ENCODE data around the gene EYA2.

Gene EYA2

GRCh38 chr20:46852313-46852712 is 42.3 kb upstream of the EYA2 start:
- TF ChIP-seq, protein P1, sequence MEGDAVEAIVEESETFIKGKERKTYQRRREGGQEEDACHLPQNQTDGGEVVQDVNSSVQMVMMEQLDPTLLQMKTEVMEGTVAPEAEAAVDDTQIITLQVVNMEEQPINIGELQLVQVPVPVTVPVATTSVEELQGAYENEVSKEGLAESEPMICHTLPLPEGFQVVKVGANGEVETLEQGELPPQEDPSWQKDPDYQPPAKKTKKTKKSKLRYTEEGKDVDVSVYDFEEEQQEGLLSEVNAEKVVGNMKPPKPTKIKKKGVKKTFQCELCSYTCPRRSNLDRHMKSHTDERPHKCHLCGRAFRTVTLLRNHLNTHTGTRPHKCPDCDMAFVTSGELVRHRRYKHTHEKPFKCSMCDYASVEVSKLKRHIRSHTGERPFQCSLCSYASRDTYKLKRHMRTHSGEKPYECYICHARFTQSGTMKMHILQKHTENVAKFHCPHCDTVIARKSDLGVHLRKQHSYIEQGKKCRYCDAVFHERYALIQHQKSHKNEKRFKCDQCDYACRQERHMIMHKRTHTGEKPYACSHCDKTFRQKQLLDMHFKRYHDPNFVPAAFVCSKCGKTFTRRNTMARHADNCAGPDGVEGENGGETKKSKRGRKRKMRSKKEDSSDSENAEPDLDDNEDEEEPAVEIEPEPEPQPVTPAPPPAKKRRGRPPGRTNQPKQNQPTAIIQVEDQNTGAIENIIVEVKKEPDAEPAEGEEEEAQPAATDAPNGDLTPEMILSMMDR (IDR thresholded peaks at IDR 0.05; ENCODE audit: insufficient read depth, missing control alignments) = no peak
- DNase-seq (ENCODE audit: insufficient read length, low spot score) = no peak
- no peak for FAIRE-seq

DNA sequence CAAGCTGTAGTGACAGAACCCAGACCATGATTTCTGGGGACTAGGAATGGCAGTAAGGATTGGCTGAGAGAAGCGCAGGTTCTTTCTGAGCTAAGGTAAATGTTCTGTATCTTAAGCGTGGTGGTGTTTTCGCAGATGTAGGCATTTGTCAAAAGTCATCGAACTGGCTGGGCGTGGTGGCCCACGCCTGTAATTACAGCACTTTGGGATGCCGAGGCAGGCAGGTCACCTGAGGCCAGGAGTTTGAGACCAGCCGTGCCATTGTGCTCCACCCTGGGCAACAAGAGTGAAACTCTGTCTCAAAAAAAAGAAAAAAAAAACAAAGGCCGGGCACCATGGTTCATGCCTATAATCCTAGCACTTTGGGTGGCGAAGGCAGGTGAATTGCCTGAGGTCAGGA is 40.7 kb upstream of the EYA2 start:
- no peak for DNase-seq (ENCODE audit: insufficient read length, low spot score)
- FAIRE-seq = no peak

GRCh38 chr20:46857061-46857831 is 37.4 kb upstream of the EYA2 start:
- TF ChIP-seq, protein P1 (IDR thresholded peaks at IDR 0.05; ENCODE audit: insufficient read depth, missing control alignments) = no peak
- DNase-seq (ENCODE audit: insufficient read length, low spot score) (no peak), FAIRE-seq (no peak)

More for the DNA sequence above, 40.7 kb upstream of the EYA2 start:
- TF ChIP-seq, protein P1 (IDR thresholded peaks at IDR 0.05; ENCODE audit: insufficient read depth, missing control alignments) = no peak

GRCh38 chr20:46865824-46866223 is 28.8 kb upstream of the EYA2 start:
- no peak for FAIRE-seq
- TF ChIP-seq, protein P1 (IDR thresholded peaks at IDR 0.05; ENCODE audit: insufficient read depth, missing control alignments) = no peak
- DNase-seq (ENCODE audit: insufficient read length, low spot score) = no peak

DNA sequence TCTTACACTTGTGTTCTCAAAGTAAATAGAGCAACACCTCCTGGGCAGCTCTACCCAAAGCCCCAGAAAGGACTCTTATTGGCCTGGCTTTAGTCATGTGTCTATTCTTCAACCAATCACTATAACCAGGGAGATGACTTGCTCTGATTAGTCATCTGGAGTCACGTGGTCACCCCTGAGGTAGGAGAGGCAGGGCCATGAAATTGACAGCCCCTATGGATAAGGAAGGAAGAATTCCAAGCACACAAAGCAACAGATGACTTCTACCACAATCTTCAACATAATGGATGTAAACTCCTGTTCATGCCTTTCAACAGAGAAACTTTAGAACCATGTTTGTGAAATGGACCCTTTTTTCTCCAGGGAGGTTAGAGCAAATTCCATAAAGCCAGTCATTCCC is 24.6 kb upstream of the EYA2 start:
- TF ChIP-seq, protein P1 (IDR thresholded peaks at IDR 0.05; ENCODE audit: insufficient read depth, missing control alignments) = no peak
- no peak for DNase-seq (ENCODE audit: insufficient read length, low spot score)
- FAIRE-seq = no peak

DNA sequence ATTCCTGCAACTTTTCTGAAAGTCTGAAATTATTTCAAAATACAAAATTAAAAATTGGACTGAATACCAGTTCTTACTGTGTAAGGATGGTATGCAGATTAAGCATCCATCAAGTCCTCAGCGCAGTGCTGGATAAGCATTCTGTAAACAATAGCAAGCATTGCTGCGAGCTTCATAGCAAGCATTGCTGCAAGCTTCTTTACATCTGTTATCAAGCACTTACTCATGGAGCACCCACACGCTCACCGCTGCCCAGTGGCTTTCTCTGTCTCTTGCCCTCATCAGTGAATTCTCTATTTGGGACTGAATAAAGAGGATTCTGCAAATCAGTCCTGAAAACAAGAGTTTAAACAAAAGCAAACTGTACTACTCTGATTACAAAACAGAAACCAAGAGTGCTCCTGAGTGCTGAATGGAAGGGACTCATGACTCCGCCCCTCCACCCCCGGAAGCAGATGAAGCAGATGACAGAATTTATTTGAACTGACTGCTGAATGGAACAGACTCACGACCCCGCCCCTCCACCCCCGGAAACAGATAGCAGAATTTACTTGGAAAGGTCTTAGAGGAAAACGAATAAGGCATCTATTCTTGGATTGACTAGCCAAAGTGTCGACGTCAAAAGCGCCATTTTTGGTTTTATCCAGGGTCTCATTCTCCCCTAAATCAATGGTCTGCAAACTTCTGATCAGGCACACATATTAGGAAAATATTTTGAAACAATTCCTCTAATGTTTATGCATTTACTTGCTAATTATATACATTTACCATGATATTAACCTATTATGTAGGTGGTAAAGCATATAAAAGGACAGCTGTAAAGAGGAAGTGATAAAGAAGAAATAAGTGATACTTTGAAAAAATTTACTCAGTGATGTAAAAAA is 22.1 kb upstream of the EYA2 start:
- TF ChIP-seq, protein P1 (IDR thresholded peaks at IDR 0.05; ENCODE audit: insufficient read depth, missing control alignments) = no peak
- FAIRE-seq (no peak), DNase-seq (ENCODE audit: insufficient read length, low spot score) (no peak)
